Lung microvascular endothelial cell (primary cell): ENCODE measurements around the gene EVI5L. TPM values are rescaled to one million over a fixed set of nuclear protein-coding genes. Genes with fewer than 3 reads are reported as not detected.

Experiments used
- DNase-seq, 2 donors: peaks; one replicate each; pipeline versions ENCODE4 v3.0.0 to v3.0.0-alpha.2; 2010; ENCODE audit warnings: low read depth in 2 of 2
- total RNA-seq: library from RNA; depleted of rRNA; stranded (reverse); fragments of >200 nt; gene quantifications from 2 replicates; pipeline ENCODE4 v1.2.1, GENCODE V29; 2014

The EVI5L gene
- total RNA-seq, 1 donor from 2014 or later = 7.9 TPM

- peak; percentile 73 for DNase-seq
Measured at GRCh38 chr19:7871437-7872305, 41.7 kb downstream of the EVI5L start.

GRCh38 chr19:7872306-7873204 lies 42.5 kb downstream of the EVI5L start:
- DNase-seq = no peak

- DNase-seq = no peak
Measured at GRCh38 chr19:7873304-7874075, 43.5 kb downstream of the EVI5L start.

GRCh38 chr19:7874076-7874896 lies 44.3 kb downstream of the EVI5L start, which contains the start of gene PRR36:
Gene PRR36, minus strand, starts transcription at chr19:7874390. Its CDS starts 701 bp downstream, at chr19:7873689.
- peak in 1 of 2 donors; percentile 62 for DNase-seq

- no peak for DNase-seq
Measured at GRCh38 chr19:7874897-7875273, 44.9 kb downstream of the EVI5L start.

- DNase-seq = no peak
Measured at GRCh38 chr19:7877249-7877836, 47.3 kb downstream of the EVI5L start.

GRCh38 chr19:7879111-7879807 lies 49.2 kb downstream of the EVI5L start:
- DNase-seq = no peak

GRCh38 chr19:7879836-7880235 lies 49.8 kb downstream of the EVI5L start:
- DNase-seq = no peak

- no peak for DNase-seq
Measured at GRCh38 chr19:7881910-7882309, 51.9 kb downstream of the EVI5L start.

- no peak for DNase-seq
Measured at GRCh38 chr19:7883105-7883504, 53.1 kb downstream of the EVI5L start.

GRCh38 chr19:7883796-7884570 lies 54.0 kb downstream of the EVI5L start:
- no peak for DNase-seq

GRCh38 chr19:7885818-7886217 lies 55.8 kb downstream of the EVI5L start:
- DNase-seq = no peak

- DNase-seq = no peak
Measured at GRCh38 chr19:7887408-7888144, 57.6 kb downstream of the EVI5L start.

GRCh38 chr19:7888145-7888825 lies 58.3 kb downstream of the EVI5L start, which contains the start of gene LRRC8E:
Gene LRRC8E, plus strand, starts transcription at chr19:7888510. Its CDS starts 7,094 bp downstream, at chr19:7895604.
- peak; percentile 35 to 41 for DNase-seq

- DNase-seq = no peak
Measured at GRCh38 chr19:7888826-7889217, 58.8 kb downstream of the EVI5L start.

- DNase-seq = peak in 1 of 2 donors; percentile 45
Measured at GRCh38 chr19:7893362-7894101, 63.5 kb downstream of the EVI5L start.
